ENCODE results near the gene PPP1R9A.

Gene PPP1R9A

DNA sequence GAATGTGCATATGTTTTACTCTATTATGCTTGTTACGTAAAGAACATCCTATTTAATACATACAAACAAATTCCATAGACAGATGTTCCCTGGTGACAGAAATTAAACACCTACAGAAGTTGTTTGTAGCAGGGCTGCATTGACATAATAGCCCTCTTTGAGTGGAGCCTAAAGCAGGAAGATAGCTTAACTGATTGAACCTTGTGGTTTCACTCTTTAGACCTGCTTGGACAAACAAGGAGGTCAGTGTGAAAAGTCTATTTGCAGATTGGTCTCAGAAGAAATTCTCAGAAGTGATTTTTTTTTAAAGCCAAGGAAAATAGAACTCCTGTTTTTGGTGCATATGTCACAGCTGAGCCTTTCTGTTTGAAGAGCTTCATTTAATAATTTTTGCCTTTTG, 121.3 kb downstream of the PPP1R9A start:
- DNase-seq (ENCODE audit: low read depth), result no peak
- in situ Hi-C loops (cut with HindIII; ENCODE audit: low sequenced_read_pairs), result no loop called here
- TF ChIP-seq, protein P1, sequence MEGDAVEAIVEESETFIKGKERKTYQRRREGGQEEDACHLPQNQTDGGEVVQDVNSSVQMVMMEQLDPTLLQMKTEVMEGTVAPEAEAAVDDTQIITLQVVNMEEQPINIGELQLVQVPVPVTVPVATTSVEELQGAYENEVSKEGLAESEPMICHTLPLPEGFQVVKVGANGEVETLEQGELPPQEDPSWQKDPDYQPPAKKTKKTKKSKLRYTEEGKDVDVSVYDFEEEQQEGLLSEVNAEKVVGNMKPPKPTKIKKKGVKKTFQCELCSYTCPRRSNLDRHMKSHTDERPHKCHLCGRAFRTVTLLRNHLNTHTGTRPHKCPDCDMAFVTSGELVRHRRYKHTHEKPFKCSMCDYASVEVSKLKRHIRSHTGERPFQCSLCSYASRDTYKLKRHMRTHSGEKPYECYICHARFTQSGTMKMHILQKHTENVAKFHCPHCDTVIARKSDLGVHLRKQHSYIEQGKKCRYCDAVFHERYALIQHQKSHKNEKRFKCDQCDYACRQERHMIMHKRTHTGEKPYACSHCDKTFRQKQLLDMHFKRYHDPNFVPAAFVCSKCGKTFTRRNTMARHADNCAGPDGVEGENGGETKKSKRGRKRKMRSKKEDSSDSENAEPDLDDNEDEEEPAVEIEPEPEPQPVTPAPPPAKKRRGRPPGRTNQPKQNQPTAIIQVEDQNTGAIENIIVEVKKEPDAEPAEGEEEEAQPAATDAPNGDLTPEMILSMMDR (IDR thresholded peaks at IDR 0.05; ENCODE audit: low read depth, low read length, missing control alignments), result no peak
- no peak overlapping the region for H3K4me3 ChIP-seq (ENCODE audit: low read depth, low read length)

DNA sequence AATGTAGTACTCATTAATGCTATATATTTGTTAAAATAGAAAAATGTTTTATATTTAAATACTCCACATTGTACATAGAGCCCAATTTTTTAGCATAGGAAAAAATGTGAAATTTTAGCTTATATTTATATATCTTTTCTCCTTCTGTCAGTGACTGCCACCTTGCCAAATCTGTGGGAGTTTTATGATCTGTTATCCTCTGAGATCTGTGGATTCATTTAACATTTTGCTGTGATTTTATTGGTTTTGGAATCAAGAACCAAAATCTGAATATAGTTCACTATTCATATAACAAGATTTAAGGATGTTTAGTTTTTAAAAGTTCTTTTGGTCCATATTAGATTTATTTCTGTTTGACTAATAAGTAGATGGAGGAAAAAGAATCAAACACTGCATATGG, 127.9 kb downstream of the PPP1R9A start:
- no peak overlapping the region for H3K4me3 ChIP-seq (ENCODE audit: low read depth, low read length)
- DNase-seq (ENCODE audit: low read depth), result no peak
- TF ChIP-seq, protein P1 (IDR thresholded peaks at IDR 0.05; ENCODE audit: low read depth, low read length, missing control alignments), result no peak
- in situ Hi-C loops (cut with HindIII; ENCODE audit: low sequenced_read_pairs), result no loop called here

DNA sequence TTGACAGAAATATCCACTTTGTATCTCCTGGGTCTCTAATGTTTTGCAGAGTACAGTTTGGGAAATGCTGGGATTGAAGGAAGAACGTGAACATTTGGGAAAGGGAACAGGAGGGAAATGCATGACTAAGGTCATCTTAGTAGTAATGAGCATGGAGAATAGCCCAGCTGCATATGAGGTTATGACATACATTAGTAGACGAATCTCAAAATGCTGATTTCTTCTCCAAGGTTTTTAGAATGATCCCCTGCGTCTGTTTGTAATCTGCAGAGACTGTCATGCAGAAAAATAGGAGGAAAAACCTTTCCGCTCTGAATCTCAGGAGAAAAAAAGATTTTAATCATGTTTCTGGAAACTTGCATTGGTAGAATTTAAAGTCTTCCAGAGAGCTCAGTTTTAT, 133.6 kb downstream of the PPP1R9A start:
- in situ Hi-C loops (cut with HindIII; ENCODE audit: low sequenced_read_pairs), result no loop called here
- TF ChIP-seq, protein P1 (IDR thresholded peaks at IDR 0.05; ENCODE audit: low read depth, low read length, missing control alignments), result no peak
- DNase-seq (ENCODE audit: low read depth), result no peak

DNA sequence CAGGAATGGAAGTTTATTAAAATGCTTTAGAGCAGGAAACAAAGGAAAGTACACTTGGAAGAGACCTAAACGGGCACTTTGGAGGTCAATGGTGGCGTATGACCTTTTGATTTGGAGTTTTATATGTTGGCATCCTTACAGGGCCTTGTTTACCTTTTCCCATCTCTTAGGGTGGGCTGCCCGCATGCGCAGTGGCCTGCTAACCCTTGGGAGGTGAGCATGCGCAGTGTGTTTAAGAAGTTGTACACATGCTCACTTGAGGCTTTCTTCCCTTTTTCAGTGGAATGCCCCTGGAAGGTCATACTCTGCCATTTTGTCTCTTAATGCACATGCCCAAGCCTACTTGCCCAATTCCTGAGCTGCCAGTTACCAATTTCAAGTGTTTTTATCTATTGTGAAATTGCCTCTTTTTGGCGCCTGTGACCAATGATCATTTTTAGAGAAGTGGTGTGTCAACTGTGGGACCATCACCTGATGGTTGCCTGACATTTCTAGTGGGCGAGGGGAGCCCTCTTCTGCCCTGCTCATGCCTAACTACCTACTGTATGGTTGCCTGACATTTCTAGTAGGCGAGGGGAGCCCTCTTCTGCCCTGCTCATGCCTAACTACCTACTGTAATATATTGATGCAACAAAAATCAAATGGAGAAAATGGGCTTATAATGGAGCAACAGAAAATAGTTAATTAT, 138.0 kb downstream of the PPP1R9A start:
- DNase-seq (ENCODE audit: low read depth), result no peak
- in situ Hi-C loops (cut with HindIII; ENCODE audit: low sequenced_read_pairs), result no loop called here
- no peak overlapping the region for H3K4me3 ChIP-seq (ENCODE audit: low read depth, low read length)
- TF ChIP-seq, protein P1 (IDR thresholded peaks at IDR 0.05; ENCODE audit: low read depth, low read length, missing control alignments), result peak; percentile 19

More for the DNA sequence above, 133.6 kb downstream of the PPP1R9A start:
- H3K4me3 ChIP-seq (ENCODE audit: low read depth, low read length), result no peak overlapping the region

DNA sequence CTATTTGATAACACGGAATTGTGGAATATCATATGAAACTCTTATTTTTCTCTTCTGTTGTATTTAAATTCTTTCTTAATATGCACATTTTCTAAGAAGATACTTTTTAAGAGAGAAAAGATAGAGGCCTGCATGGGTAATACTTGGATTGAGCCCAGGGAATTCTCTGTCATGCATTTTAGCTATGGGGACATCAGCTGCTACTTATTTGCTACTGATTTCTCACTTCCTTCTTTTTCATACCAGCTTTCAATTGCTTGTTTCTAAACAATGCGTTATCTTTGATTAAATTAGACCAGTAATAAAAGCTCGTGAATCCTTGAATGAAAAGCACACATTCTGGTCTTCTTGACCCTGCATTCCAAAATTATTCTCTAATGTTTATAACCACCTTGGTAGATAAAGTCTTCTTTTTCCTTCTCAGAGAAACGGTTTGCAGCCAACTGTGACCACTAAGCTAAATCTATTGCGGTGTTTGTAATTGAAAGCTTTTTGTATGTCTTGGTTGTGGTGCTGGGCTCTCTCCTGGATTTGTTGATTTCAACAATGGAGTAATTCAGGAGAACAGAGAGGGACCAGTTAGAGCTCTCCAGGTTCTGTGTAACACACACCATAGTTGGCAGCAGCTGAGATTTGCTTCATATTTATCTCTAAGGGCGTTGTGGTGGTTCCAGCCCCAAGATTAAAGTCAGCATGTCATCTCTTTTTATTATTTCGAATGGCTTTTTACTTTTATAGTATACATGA, 139.3 kb downstream of the PPP1R9A start:
- H3K4me3 ChIP-seq (ENCODE audit: low read depth, low read length), result no peak overlapping the region
- TF ChIP-seq, protein P1 (IDR thresholded peaks at IDR 0.05; ENCODE audit: low read depth, low read length, missing control alignments), result no peak
- DNase-seq (ENCODE audit: low read depth), result peak; percentile 60
- in situ Hi-C loops (cut with HindIII; ENCODE audit: low sequenced_read_pairs), result no loop called here

DNA sequence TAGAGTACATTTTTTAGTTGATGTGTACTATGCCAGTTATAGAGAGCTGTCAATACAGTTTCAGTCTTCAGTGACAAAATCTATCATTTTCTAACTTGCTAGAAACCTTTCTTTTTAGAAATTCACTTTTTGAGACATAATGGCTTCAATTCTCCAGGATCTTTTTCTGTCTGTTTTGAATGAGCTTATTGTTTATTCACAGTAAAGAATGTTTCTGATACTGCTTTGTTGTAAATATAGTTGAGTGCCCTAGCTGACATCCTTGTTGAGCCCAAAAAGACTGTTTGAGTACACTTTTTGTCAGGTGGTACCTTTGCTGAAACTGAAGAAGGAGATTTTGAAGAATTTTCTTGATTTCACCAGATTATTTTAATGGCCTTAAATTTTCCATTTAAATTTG, 139.9 kb downstream of the PPP1R9A start:
- no peak overlapping the region for H3K4me3 ChIP-seq (ENCODE audit: low read depth, low read length)
- TF ChIP-seq, protein P1 (IDR thresholded peaks at IDR 0.05; ENCODE audit: low read depth, low read length, missing control alignments), result no peak
- in situ Hi-C loops (cut with HindIII; ENCODE audit: low sequenced_read_pairs), result no loop called here
- no peak for DNase-seq (ENCODE audit: low read depth)

Data from astrocyte of the cerebellum (primary cell).